ENCODE data around the gene PKP2.

DNA sequence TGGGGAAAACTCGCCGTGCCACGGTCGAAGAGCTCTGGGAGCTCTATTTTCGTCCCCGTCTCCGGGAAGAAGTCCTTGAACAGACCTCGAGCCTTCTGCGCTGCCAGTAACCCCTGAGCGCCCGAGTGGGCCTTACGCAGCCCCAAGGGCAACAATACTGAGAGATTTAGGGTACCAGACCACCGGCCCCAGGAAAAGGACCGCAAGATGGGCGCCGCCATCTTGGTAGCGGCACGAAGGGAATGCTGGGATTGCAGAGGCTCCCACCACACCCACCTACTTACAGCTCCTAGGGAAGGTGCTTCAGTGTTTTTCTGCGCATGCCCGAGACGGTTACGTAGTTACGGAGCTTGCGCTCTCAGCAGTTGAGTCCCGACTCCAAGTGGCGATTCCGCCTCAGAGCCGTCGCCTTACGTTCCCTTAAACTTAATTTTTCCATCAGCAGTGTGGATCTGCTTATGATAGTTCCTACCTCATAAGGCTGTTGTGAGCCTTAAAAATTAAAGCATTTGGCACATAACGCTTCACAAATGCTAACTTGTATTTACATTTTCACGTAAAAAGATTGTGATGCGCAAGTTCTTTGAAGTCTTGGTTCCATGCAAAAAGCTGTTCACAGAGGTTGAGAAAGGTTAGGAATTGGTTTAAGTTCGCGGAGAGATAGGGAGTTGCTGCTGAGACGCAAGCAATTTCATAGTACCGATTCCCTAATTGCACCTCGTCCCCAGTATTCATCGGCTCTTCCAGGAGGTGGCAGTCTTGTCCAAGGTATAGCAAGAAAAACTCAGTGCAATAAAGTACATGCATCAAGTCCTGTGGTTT lies 140.7 kb downstream of the PKP2 start, which contains the start of gene YARS2:
- no peak for TF ChIP-seq ESRRG (CRISPR knock-in tag; IDR thresholded peaks at IDR 0.05)
- TF ChIP-seq PATZ1 (CRISPR knock-in tag; IDR thresholded peaks at IDR 0.05; ENCODE audit: borderline replicate concordance) = no peak
- no peak; the same call in 1 of the 2 replicates for TF ChIP-seq TOX (CRISPR knock-in tag; IDR thresholded peaks at IDR 0.05; ENCODE audit: borderline replicate concordance)
- TF ChIP-seq SNAI2 (CRISPR knock-in tag; IDR thresholded peaks at IDR 0.05) = no peak
- TF ChIP-seq ZC3H10 (CRISPR knock-in tag; IDR thresholded peaks at IDR 0.05) = no peak
- no peak for TF ChIP-seq CREB5 (CRISPR knock-in tag; IDR thresholded peaks at IDR 0.05; ENCODE audit: low read depth)
- no peak for TF ChIP-seq BACH2 (CRISPR knock-in tag; IDR thresholded peaks at IDR 0.05; ENCODE audit: borderline replicate concordance)
- TF ChIP-seq ARNTL (CRISPR knock-in tag; IDR thresholded peaks at IDR 0.05; ENCODE audit: borderline replicate concordance, low read depth) = no peak
- TF ChIP-seq ZFP30 (CRISPR knock-in tag; IDR thresholded peaks at IDR 0.05) = no peak
- TF ChIP-seq TCF4 (CRISPR knock-in tag; IDR thresholded peaks at IDR 0.05; ENCODE audit: borderline replicate concordance) = no peak
- no peak for TF ChIP-seq ZFP3 (CRISPR knock-in tag; IDR thresholded peaks at IDR 0.05)
- TF ChIP-seq, protein P1, sequence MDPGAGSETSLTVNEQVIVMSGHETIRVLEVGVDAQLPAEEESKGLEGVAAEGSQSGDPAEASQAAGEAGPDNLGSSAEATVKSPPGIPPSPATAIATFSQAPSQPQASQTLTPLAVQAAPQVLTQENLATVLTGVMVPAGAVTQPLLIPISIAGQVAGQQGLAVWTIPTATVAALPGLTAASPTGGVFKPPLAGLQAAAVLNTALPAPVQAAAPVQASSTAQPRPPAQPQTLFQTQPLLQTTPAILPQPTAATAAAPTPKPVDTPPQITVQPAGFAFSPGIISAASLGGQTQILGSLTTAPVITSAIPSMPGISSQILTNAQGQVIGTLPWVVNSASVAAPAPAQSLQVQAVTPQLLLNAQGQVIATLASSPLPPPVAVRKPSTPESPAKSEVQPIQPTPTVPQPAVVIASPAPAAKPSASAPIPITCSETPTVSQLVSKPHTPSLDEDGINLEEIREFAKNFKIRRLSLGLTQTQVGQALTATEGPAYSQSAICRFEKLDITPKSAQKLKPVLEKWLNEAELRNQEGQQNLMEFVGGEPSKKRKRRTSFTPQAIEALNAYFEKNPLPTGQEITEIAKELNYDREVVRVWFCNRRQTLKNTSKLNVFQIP (CRISPR knock-in tag; IDR thresholded peaks at IDR 0.05; ENCODE audit: borderline replicate concordance, low read depth) = no peak
